IMR-90 (cell line): ENCODE data around the gene ITGB1BP2. TPM values are rescaled to one million over a fixed set of nuclear protein-coding genes. Genes with fewer than 3 reads are reported as not detected.
"Not testable (repeated sequence)": the region's sequence is repeated elsewhere in the genome, so short reads cannot be mapped to it uniquely, and the experiment has no call there.

Experiments
- ATAC-seq: fragments of 200-7000 bp; cut with Tn5 transposase; 2 replicates; pipeline ENCODE4 v1.9.1; 2020; ENCODE audit warnings: low read depth, mild to moderate bottlenecking, moderate library complexity
- BruUV-seq: library from RNA; stranded (reverse); fragments of 400-500 nt; replicated peaks from 2 replicates; lab custom pipeline; 2021; lab: Mats Ljungman, UMichigan
- CTCF ChIA-PET: fragments of 300-600 bp; formaldehyde crosslinking; extraction: SDS; loops from one replicate; lab custom pipeline; 2021; ENCODE audit warnings: antibody characterized with exemption; lab: Yijun Ruan, JAX
- POLR2A ChIA-PET: fragments of 300-600 bp; sonication (Branson Sonifier 250); formaldehyde crosslinking; loops from one replicate; lab custom pipeline; 2022; ENCODE audit warnings: antibody characterized with exemption; ENCODE audit not compliant: unreplicated experiment; lab: Charles Lee
- DNase-seq: peaks from one replicate; pipeline ENCODE4 v3.0.0; 2013
- H2AFZ ChIP-seq: replicated peaks from 2 replicates; pipeline ENCODE3; 2013; ENCODE audit warnings: low read length, mild to moderate bottlenecking; ENCODE audit not compliant: poor library complexity
- H2AK5ac ChIP-seq: 2 replicates; pipeline ENCODE4 v1.6.1; 2013; ENCODE audit warnings: low read depth, low read length, inconsistent platforms
- H2AK9ac ChIP-seq: replicated peaks from 2 replicates; pipeline ENCODE3; 2013; ENCODE audit warnings: mild to moderate bottlenecking, low read depth, low read length, moderate library complexity; ENCODE audit not compliant: poor library complexity
- H2BK120ac ChIP-seq: 2 replicates; pipeline ENCODE4 v1.6.1; 2013; ENCODE audit warnings: low read depth, low read length, inconsistent platforms
- H2BK15ac ChIP-seq: 3 replicates; pipeline ENCODE4 v1.6.1; 2013; ENCODE audit warnings: low read depth, low read length, inconsistent platforms
- H2BK20ac ChIP-seq: 2 replicates; pipeline ENCODE4 v1.6.1; 2013; ENCODE audit warnings: low read depth, mild to moderate bottlenecking, inconsistent platforms, low read length, moderate library complexity
- H2BK5ac ChIP-seq: 2 replicates; pipeline ENCODE4 v1.6.1; 2013; ENCODE audit warnings: mild to moderate bottlenecking, low read depth, low read length, inconsistent platforms; ENCODE audit not compliant: poor library complexity, severe bottlenecking
- H3K14ac ChIP-seq: replicated peaks from 2 replicates; pipeline ENCODE4 v1.6.1; 2013; ENCODE audit warnings: low read depth, low read length, inconsistent platforms
- H3K18ac ChIP-seq: 2 replicates; pipeline ENCODE4 v1.6.1; 2013; ENCODE audit warnings: low read depth, low read length, control low read depth
- H3K23ac ChIP-seq: 2 replicates; pipeline ENCODE4 v1.6.1; 2013; ENCODE audit warnings: low read depth, low read length, inconsistent platforms
- H3K27ac ChIP-seq: 2 replicates; pipeline ENCODE4 v1.5.1; 2013; ENCODE audit warnings: mild to moderate bottlenecking, control low read depth, low read length; ENCODE audit not compliant: insufficient read depth
- H3K27me3 ChIP-seq: 2 replicates; pipeline ENCODE4 v1.6.1; 2013; ENCODE audit warnings: low read length; ENCODE audit not compliant: control insufficient read depth, insufficient read depth
- H3K36me3 ChIP-seq: 2 replicates; pipeline ENCODE4 v1.6.1; 2013; ENCODE audit warnings: low read length, mixed read lengths; ENCODE audit not compliant: control insufficient read depth, insufficient read depth
- H3K4ac ChIP-seq: 2 replicates; pipeline ENCODE4 v1.6.1; 2013; ENCODE audit warnings: low read depth, low read length, inconsistent platforms
- H3K4me1 ChIP-seq: 2 replicates; pipeline ENCODE4 v1.6.1; 2013; ENCODE audit warnings: low read length, mixed read lengths; ENCODE audit not compliant: control insufficient read depth, insufficient read depth
- H3K4me2 ChIP-seq: 2 replicates; pipeline ENCODE4 v1.6.1; 2013; ENCODE audit warnings: low read depth, mild to moderate bottlenecking, control low read depth, low read length, moderate library complexity
- H3K4me3 ChIP-seq: 2 replicates; pipeline ENCODE4 v1.5.1; 2013; ENCODE audit warnings: low read depth, mild to moderate bottlenecking, control low read depth, low read length, moderate library complexity; ENCODE audit not compliant: insufficient read depth
- H3K56ac ChIP-seq: 2 replicates; pipeline ENCODE4 v1.6.1; 2013; ENCODE audit warnings: low read length, inconsistent platforms; ENCODE audit not compliant: insufficient read depth; ENCODE audit errors: extremely low read depth
- H3K79me1 ChIP-seq, 2 experiments: 2 replicates each; pipeline ENCODE4 v1.6.1; 2013; ENCODE audit warnings: low read length in 2 of 2, inconsistent platforms in 1 of 2, low read depth in 1 of 2
- H3K9ac ChIP-seq: 2 replicates; pipeline ENCODE4 v1.6.1; 2013; ENCODE audit warnings: low read depth, low read length, control low read depth
- H3K9me1 ChIP-seq: 2 replicates; pipeline ENCODE4 v1.6.1; 2013; ENCODE audit warnings: low read length, inconsistent platforms; ENCODE audit not compliant: insufficient read depth
- H3K9me3 ChIP-seq: 2 replicates; pipeline ENCODE4 v1.6.1; 2013; ENCODE audit warnings: low read length; ENCODE audit not compliant: control insufficient read depth, insufficient read depth
- H4K20me1 ChIP-seq: 2 replicates; pipeline ENCODE4 v1.6.1; 2013; ENCODE audit warnings: low read length, inconsistent platforms; ENCODE audit not compliant: insufficient read depth
- H4K5ac ChIP-seq: 2 replicates; pipeline ENCODE4 v1.6.1; 2013; ENCODE audit warnings: mild to moderate bottlenecking, low read depth, low read length, control low read depth
- H4K8ac ChIP-seq, 2 experiments: 2 replicates each; pipeline ENCODE4 v1.6.1; 2013; ENCODE audit warnings: low read depth in 2 of 2, low read length in 2 of 2, control low read depth in 1 of 2, inconsistent platforms in 1 of 2
- H4K91ac ChIP-seq: 2 replicates; pipeline ENCODE4 v1.6.1; 2013; ENCODE audit warnings: low read depth, low read length, inconsistent platforms; ENCODE audit not compliant: insufficient read depth
- MXI1 ChIP-seq: IDR thresholded peaks from 2 replicates; pipeline ENCODE4 v1.6.1; 2012; ENCODE audit warnings: low read depth, mild to moderate bottlenecking, low read length, moderate library complexity, borderline replicate concordance
- SMC3 ChIP-seq: fragments of 150-350 bp; IDR thresholded peaks from 2 replicates; pipeline ENCODE4 v1.6.1; 2016; ENCODE audit warnings: low read depth, mild to moderate bottlenecking, antibody characterized with exemption, low read length, moderate library complexity
- WGBS, 2 experiments: methylation state at CpG; one replicate each; pipeline versions ENCODE4 v1.1.5 to v1.1.7; 2013; ENCODE audit warnings: missing lambda C conversion rate in 2 of 2; ENCODE audit not compliant: insufficient read length in 1 of 2; ENCODE audit errors: extremely low coverage in 2 of 2; 5-methylcytosine and 5-hydroxymethylcytosine counted together
- dilution Hi-C: fragments of 300-500 bp; cut with HindIII; formaldehyde crosslinking; loops from one replicate; pipeline ENCODE4 v1.14.3; 2018; ENCODE audit warnings: low sequenced_read_pairs; ENCODE audit not compliant: unreplicated experiment
- in situ Hi-C: fragments of 300-500 bp; cut with MboI; formaldehyde crosslinking; loops from 3 replicates; pipeline ENCODE4 v1.14.3; 2019; ENCODE audit warnings: low sequenced_read_pairs, inconsistent platforms, mixed read lengths
- intact Hi-C: fragments of 100-400 bp; cut with micrococcal nuclease; formaldehyde crosslinking; loops from 2 replicates; pipeline ENCODE4 v1.10.0; 2022
- polyA plus RNA-seq, 3 experiments: library from polyadenylated mRNA; depleted of rRNA; stranded (reverse); fragments of >200 nt; gene quantifications; 2 replicates each; pipeline ENCODE4 v1.2.3, GENCODE V29; 2012; ENCODE audit warnings: low replicate concordance in 1 of 3
- total RNA-seq: library from RNA; depleted of rRNA; stranded (reverse); fragments of >200 nt; gene quantifications from 2 replicates; pipeline ENCODE4 v1.2.3, GENCODE V29; 2012

The ITGB1BP2 gene
- total and polyA plus RNA-seq, 2 of the 4 experiments (the other 2 are of a cell fraction) = 3.0 to 3.5 TPM

- Histone ChIP-seq H3K36me3 (no peaks in the 10 kb centered on the region), H2AK5ac (no peak overlapping the region), H2AFZ (no peak overlapping the region), H2AK9ac (no peak overlapping the region), H3K79me1 (no peaks in the 10 kb centered on the region), H2BK15ac (no peak overlapping the region), H3K4ac (no peak overlapping the region), H3K9me1 (no peaks in the 10 kb centered on the region), H4K5ac (no peak overlapping the region), H4K20me1 (no peaks in the 10 kb centered on the region), H3K27me3 (no peaks in the 10 kb centered on the region), H3K18ac (no peak overlapping the region), H3K14ac (no peak overlapping the region), H3K4me3 (no peak overlapping the region), H3K9me3 (no peaks in the 10 kb centered on the region; the same call in 1 of the 2 replicates), H2BK120ac (no peak overlapping the region), H2BK5ac (no peak overlapping the region), H3K23ac (no peak overlapping the region), H3K4me1 (no peaks in the 10 kb centered on the region), H2BK20ac (no peak overlapping the region), H3K4me2 (no peak overlapping the region), H3K9ac (no peak overlapping the region), H4K8ac (no peak overlapping the region), H4K91ac (no peak overlapping the region), H3K56ac (no peak overlapping the region), H3K27ac (no peak overlapping the region)
- ChIA-PET CTCF (no interaction called here), POLR2A (no interaction called here)
- BruUV-seq = no TSS peak
- 76% methylated on average over 10 of the region's 19 CpGs; no CpG with 5 or more reads in 1 of the 2 experiments for WGBS, 2 experiments
- DNase-seq = no peak
- intact Hi-C loops (no loop called here), dilution Hi-C loops (no loop called here), in situ Hi-C loops (no loop called here)
- TF ChIP-seq SMC3 = no peak
- TF ChIP-seq MXI1 = no peak
- no peak for ATAC-seq
Measured at GRCh38 chrX:71269801-71270395, 31.7 kb upstream of the ITGB1BP2 start.

- in situ Hi-C loops, dilution Hi-C loops, H2BK120ac ChIP-seq, H2BK20ac ChIP-seq, H3K9me1 ChIP-seq, H4K5ac ChIP-seq, H2BK15ac ChIP-seq, H3K4ac ChIP-seq, H4K20me1 ChIP-seq, H3K36me3 ChIP-seq, H3K9me3 ChIP-seq, H3K4me1 ChIP-seq, ATAC-seq, H3K79me1 ChIP-seq, DNase-seq, H3K23ac ChIP-seq, H3K14ac ChIP-seq, H3K27me3 ChIP-seq, H4K8ac ChIP-seq, BruUV-seq, H3K27ac ChIP-seq, H2BK5ac ChIP-seq, H3K18ac ChIP-seq, H2AFZ ChIP-seq, H3K4me2 ChIP-seq, H2AK9ac ChIP-seq, intact Hi-C loops, H2AK5ac ChIP-seq, H3K4me3 ChIP-seq, H4K91ac ChIP-seq, CTCF ChIA-PET, POLR2A ChIA-PET, H3K9ac ChIP-seq, H3K56ac ChIP-seq: not testable (repeated sequence)
- WGBS, 2 experiments = no CpG with 5 or more reads among the region's 2 CpGs
Measured at GRCh38 chrX:71272313-71272712, 29.2 kb upstream of the ITGB1BP2 start.
